NCI-H446 treated with DMSO at 0.1 percent for 48 hours (cell line): ENCODE results near the gene SELENOM.
"Not testable (repeated sequence)": the region's sequence is repeated elsewhere in the genome, so short reads cannot be mapped to it uniquely, and the experiment has no call there.

Source experiments
- DNase-seq: peaks from one replicate; lab custom pipeline; 2025; lab: John Stamatoyannopoulos, UW

The SELENOM gene

GRCh38 chr22:31078389-31078788 is 29.0 kb downstream of the SELENOM start:
- not testable (repeated sequence) for DNase-seq

GRCh38 chr22:31077681-31078080 is 29.7 kb downstream of the SELENOM start:
- DNase-seq, result no peak

- DNase-seq, result no peak
Observed at GRCh38 chr22:31075961-31076360, 31.4 kb downstream of the SELENOM start.

GRCh38 chr22:31073545-31074145 is 33.7 kb downstream of the SELENOM start:
- DNase-seq, result not testable (repeated sequence)

GRCh38 chr22:31073125-31073524 is 34.2 kb downstream of the SELENOM start:
- DNase-seq, result not testable (repeated sequence)

- not testable (repeated sequence) for DNase-seq
Observed at GRCh38 chr22:31069691-31070314, 37.6 kb downstream of the SELENOM start.

GRCh38 chr22:31068970-31069369 is 38.4 kb downstream of the SELENOM start:
- no peak for DNase-seq

- DNase-seq, result no peak
Observed at GRCh38 chr22:31064369-31064768, 43.0 kb downstream of the SELENOM start.

- no peak for DNase-seq
Observed at GRCh38 chr22:31062566-31063230, 44.7 kb downstream of the SELENOM start.

- DNase-seq, result not testable (repeated sequence)
Observed at GRCh38 chr22:31059663-31060062, 47.7 kb downstream of the SELENOM start.

GRCh38 chr22:31056986-31057599 is 50.3 kb downstream of the SELENOM start:
- no peak for DNase-seq

- peak; percentile 84 for DNase-seq
Observed at GRCh38 chr22:31055635-31056159, 51.7 kb downstream of the SELENOM start.

- DNase-seq, result no peak
Observed at GRCh38 chr22:31055117-31055634, 52.2 kb downstream of the SELENOM start.
